EL (cell line): Measurements from ENCODE around the gene CLNK.

Experiments used
- DNase-seq: peaks from one replicate; pipeline ENCODE4 v3.0.0-alpha.2; 2016

The CLNK gene, protein sequence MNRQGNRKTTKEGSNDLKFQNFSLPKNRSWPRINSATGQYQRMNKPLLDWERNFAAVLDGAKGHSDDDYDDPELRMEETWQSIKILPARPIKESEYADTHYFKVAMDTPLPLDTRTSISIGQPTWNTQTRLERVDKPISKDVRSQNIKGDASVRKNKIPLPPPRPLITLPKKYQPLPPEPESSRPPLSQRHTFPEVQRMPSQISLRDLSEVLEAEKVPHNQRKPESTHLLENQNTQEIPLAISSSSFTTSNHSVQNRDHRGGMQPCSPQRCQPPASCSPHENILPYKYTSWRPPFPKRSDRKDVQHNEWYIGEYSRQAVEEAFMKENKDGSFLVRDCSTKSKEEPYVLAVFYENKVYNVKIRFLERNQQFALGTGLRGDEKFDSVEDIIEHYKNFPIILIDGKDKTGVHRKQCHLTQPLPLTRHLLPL

DNA sequence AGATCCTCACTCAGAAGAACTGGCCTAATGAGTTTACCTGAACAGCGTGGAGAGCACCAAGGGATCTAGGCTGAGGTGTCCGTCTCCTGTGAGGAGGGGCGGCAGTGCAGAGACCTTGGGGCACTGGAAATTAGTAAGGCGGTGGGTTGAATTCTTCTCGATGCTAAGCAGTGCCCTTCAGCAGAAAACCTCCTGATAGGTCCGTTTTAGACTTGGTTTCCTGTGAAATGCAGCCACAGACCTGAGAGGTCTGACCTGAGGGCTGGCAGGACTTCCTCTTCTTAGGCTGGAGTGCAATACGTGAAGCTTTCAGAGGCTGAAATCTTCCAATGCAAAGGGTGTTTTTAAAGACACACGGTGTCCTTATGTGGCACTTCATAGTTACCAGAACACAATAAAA lies at the start of gene CLNK:
TSS of gene CLNK (minus strand) at position 138 of the 400 bp plus-strand sequence. CDS start 16,899 bp downstream, outside the sequence.
- no peak for DNase-seq

DNA sequence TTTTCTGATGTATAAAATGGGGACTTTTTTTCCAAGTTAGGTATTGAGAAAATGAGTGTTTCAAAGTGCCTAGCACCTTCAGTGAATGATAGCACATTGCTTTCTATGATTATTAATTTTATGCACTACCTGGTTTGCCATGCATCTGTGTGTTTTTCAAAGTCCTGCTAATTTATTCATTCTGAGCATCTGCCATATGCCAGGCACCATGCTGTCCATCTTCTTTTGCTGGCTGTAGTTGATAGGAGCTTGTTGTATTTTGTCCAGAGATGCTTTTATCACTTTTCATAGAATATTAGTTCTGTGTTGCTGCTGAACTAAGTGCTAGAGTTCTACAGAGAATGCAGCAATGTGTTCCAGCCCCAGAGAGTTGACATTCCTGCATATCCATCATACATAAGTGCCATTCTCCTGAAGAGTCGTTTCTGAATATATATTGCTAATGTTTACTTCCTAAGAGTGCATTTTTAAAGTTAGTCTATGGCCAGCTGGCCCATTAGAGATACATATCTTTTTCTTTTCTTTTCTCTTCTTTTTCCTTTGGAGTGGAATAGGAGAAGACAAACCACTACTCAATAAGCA lies 49.0 kb upstream of the CLNK start:
- no peak for DNase-seq

DNA sequence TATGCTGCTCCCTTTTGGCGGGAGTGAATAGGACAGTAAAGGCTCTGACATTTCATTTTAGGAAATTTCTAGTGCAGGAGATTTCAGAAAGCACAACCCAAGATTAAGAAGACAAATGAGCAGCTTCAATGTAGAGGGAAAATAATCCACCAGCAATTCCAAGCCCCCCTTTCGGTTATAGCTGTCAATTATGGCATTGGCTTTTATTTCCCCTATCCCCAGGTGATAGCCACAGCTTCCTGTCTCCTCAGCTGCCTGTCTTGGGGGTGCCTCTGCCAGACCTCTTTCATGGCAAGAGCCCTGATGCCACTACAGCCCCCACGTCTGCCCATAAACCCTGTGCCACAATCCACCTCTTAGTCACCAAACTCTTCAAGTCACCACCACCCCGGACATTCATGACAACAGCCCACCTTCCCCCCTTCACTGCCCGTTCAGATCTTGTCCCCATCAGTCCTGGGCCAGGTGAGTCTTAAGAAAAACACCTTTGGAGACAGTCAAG lies 48.4 kb upstream of the CLNK start:
- DNase-seq: no peak

DNA sequence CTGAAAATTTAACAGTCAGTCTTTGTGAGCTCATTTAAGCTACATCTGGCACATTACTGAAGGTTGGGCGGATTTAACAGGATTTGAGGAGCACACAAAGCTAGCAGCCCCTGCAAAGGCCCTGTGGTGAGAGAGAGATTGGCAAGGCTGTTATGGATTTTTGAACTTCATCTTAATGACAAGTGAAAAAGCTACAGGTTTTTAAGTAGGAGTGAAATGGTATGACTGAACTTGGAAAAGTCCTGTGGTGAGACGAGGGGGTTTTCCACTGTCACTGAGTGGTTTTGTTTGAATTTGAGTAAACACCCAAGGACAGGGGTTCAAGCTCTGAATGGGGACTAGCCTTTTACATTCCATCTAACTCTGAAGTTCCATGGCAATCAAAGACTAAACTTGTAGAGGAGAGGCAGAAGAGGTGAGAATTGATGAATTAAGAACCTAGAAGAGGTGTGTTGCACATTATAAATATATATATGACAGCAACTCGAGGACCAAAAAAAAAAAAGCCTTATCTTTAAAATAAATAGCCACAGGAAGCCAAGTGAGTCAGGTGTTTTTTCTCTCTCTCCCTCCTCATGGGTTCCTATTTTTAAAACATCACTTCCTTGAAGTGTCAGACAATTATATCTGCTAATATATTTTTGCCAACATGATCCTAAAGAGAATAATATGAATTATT lies 47.8 kb upstream of the CLNK start:
- no peak for DNase-seq

DNA sequence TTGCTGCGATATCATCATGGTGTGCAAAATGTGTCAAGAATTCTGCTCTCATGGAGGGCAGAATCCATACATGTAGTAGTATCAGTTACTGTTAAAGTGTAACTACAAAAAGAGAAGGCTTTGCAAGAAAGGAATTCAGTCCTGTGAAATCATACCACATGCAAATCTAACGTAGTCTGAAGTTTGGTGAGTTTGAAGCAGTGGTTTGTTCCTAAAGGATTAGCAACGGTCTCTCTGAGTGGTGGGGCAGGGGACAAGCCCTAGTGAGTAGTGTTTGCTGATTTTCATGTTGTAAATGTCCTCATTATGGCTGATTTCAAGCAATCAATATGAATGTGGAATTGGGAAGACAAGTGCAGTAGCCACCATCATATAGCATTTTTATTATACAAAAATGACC lies 47.1 kb upstream of the CLNK start:
- DNase-seq: no peak

DNA sequence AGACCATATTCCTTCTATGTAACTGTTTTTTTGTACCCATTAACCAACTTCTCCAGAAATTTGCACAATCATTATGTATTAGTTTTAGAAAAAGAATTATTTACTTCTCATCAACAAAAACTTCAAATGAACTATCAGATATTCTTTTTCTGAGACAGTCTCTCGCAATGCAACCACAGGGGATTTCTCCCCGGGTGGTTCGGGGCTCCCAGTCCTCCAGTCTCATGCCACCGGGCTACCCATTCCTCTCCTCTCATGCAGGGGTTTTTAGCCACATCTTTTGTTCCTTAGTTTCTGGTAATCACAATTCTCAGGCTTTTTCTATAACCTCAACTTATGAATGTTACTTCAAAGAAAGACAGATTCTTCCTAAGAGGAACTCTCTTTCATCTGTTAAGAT lies 46.6 kb upstream of the CLNK start:
- no peak for DNase-seq

DNA sequence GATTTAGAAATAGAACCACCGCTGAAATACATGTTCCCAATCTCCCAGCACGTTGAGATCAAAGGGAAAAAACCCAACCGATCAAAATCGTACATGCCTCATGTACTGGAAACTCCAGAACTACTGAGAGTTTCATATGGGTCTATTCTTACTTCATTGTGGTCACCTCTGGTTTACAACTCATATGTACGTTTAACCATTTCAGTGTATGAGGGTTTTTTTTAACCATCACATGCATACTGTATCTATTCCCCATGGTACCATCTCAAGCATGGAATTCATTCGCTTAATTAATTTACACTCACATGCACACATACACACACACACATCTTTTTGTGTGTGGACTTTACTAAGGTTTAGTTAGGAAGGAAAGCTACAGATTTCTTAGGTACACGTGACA lies 46.0 kb upstream of the CLNK start:
- DNase-seq: no peak

DNA sequence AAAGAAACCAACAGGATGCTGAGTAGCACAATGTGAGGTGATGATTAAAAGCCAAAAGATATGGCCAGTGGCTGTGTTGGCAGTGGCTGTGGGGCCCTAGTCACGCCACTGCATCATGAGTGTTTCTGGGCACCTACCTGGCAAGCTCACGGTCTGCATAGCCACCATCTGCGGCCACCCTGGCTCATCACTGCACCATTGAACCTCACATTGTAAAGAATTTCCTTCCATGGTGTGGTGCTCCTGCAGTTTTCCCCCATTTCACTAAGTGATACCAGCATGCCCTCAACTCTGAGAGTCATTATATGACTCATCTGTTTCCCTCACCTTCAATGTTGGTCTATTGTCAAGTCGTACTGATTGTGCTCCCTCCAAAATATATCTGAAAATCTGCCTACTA lies 45.5 kb upstream of the CLNK start:
- DNase-seq: no peak

DNA sequence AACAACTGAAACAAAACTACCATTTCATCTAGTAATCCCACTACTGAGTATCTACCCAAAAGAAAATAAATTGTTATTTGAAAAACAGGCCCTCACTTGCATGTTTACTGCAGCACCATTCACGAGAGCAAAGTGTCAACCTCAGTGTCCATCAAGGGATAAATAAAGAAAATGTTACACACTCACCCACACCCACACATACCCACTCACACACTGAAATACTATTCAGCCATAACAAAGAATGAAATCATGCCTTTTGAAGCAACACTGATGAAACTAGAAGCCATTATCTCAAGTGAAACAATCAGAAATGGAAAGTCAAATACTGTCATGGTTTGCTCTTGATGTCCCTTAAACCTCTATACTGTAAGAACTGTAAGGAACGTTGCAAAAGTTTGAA lies 44.8 kb upstream of the CLNK start:
- DNase-seq: no peak

DNA sequence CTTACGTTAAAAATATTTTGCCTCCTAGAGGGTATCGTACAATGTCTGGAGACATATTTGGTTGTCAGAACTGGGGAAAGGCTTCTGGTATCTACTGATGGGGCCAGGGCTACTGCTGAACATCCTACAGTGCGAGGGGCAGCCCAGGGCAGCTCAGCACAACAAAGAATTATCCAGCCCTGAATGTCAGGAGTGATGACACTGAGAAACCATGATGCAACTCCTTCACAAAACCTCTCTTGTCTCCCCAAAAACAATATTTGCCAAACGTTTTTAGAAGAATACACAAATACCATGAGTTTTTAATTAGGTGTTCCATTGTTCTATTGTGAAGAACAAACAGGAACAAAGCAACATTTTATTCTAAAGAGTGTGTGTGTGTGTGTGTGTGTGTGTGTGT lies 43.4 kb upstream of the CLNK start:
- DNase-seq: no peak

DNA sequence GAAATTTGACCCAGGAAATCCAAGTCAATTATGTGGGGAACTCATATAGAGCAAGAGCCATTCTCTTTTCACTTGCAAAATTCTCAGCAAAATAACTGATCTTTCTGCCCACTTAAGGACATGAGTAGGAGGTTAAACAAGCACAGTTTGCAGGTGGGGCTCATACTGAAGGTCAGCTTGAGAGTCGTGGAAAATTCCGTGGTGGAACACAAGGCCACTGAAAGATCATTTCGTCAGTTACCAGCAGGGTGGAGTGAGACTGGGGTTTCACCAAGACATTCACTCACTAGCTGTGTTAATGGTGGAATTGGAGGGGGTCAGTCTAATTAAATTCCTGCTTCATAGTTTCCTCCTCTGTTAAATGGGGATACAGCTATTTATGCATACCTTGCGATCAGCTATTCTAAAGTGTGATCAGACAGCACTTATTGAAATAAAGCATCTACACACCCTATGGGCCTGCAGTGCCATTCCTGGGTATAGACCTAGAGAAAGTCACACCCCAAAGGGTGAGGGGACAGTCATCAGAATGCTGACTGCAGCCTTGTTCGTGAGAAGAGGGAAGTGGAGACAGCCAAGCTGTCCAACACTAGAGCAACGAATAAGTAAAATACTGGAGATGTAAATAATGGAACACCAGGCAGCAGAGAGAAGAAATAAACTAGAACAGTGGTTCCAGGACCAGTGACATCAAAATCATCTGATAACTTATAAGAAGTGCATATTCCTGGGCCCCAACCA lies 42.7 kb upstream of the CLNK start:
- no peak for DNase-seq

DNA sequence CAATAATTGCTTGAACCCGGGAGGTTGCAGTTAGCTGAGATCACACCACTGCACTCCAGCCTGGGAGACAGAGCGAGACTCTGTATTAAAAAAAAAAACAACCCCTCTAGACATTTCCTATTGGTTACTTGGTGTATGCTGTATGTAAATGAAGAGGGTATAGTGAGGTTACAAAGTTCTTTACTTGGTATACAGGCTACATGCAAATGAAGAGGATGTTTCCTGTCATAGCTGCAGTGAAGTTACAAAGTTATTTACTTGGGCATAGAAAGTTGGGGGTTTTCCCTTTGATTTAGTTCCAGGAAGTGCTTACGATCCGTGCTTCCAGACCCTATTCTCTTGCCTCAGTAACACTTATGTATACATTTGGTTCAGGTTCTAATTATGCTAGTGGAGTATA lies 38.4 kb upstream of the CLNK start:
- DNase-seq: no peak

DNA sequence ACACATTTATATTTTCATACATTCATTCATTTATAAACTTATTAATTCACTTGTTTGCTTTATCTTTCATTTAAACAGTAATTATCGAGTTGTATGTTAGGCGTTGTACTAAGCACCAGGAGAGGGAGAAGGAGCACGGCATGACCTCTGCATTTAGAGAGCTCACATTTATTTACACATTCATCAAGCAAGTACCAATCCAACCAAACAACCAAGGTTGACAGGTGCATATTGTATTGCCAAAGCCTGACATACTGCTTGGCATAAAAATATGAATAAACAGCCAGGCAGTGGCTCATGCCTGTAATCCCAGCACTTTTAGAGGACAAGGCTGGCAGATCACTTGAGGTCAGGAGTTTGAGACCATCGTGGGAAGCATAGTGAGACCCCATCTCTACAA lies 37.0 kb upstream of the CLNK start:
- DNase-seq: no peak

DNA sequence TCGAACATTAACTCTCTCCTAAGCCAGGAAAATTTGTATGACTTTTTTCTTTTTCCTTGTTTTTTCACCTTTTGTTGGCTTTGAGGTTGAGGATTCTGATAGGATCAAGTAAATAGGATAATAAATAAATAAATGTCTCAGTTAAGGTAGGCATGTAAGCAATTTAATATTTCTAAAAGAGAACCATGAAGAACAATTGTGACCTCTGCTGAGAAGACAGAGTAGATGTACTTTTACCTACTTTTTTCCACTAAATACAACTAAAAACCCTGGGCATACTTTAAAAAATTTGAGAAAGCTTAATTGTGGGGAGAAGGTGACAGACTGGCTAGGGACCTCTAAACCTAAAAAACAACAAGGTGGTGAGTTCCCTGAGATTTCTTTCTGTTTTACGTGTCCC lies 31.6 kb upstream of the CLNK start:
- no peak for DNase-seq

DNA sequence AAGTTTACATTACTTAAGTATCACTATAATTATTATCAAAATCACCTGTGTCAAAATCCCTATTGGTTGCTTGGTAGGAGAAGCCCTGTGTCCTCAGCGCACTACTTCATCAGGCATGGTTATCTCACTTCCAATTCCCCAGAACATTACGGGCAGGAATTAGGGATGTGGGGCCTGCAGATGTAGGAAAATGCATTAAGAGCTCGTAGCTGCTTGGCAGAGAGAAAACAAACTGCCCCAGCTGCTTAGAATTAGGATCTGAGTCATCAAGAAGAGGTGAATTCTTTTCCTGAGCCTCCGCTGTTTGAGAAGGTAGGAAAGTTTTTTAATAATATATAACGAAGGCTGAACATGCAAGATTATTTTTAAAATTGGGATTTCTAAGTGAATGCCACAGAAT lies 31.1 kb upstream of the CLNK start:
- no peak for DNase-seq

DNA sequence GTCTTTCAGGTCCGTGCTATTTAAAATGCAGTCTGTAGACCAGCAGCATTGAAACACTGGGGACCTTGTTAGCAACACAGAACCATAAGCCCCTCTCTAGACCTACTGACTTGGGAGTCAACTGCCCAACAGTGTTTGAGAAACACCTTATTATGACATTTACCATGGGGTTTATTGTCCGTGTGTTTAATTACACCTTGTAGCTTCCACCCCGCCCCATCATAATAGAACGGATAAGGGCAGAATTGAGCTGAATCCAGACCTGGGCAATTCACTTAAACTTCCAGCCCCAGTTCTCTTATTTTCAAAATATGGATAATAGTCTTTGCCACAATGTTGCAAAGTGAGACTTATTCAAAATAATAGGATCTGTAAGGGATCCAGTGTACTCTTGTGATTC lies 30.6 kb upstream of the CLNK start:
- DNase-seq: no peak

DNA sequence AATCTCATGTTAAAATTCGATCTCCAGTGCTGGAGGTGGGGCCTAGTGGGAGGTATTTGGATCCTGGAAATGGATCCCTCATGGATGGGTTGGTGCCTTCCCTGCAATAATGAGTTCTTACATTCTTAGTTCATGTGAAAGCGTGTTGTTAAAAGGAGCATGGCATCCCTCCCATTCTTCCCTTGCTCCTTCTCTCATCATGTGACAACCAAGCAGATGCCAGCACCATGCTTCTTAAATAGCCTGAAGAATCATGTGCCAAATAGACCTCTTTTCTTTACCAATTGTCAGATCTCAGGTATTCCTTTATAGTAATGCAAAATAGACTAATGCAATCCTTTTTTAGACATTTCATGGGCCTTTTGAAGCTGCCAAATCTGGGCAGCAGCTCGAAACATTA lies 29.0 kb upstream of the CLNK start:
- DNase-seq: no peak

DNA sequence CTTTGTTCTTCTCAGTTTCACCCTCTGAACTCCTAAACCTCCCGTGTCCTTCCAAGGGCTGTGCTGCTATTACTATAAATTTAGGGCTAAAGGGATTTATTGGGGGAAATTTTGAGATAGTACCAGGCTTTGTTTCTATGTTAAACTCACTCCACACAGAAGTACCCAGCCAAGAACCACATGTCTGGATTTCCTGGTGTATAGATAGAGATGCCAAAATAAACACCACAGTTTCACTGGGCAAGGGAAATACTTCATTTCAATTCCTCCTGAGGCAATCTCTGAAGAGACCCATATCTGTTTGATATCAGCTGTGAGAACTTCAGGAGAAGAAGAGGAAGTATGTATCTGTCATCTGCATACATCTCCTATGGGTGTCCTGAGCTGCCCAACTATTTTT lies 21.7 kb upstream of the CLNK start:
- no peak for DNase-seq

DNA sequence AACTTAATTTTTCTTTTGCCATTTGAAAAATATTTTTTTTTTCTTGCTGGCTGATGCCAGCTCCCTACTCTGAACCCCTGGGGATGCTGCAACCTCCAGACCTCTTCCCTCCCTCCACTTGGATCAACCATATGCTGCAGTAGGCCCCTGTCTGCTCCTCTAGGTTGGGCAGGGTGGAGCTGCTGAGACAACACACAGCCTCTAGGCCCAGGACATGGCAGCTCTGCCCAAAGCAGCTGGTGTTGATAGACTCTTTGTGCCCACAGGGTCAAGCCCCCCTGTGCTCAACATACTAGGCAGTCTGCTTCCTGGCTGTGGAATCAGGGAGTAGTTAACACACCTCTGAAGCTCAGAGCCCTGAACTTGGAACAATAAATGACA lies 19.9 kb upstream of the CLNK start:
- no peak for DNase-seq

DNA sequence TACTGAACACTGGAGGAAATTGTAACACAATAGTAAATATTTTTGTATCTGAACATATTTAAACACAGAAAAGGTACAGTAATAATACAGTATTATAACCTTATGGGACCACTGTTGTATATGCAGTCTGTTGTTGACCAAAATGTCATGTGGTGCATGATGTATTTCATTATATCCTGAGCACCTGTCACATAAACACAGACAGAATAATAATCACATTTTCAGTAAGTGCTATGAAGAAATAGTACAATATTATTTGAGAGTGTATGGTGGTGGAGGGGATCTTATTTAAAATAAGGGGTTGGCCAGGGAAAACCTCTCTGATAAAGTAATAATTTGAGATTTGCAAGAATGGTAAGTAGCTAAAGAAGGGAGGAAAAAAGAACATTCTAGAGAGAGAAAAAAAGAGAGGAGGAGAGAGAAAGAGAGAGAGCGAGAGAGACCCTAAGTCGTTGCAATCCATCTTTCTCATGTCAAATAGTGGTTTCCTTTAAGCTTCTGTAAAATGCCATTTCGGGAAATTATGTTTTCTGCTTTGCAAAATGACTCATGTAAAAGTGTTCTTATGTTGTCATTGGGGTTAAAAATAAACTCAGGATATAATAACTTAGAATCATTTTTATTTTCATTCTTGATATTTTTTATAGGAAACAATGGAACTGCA lies 19.3 kb upstream of the CLNK start:
- DNase-seq: no peak

DNA sequence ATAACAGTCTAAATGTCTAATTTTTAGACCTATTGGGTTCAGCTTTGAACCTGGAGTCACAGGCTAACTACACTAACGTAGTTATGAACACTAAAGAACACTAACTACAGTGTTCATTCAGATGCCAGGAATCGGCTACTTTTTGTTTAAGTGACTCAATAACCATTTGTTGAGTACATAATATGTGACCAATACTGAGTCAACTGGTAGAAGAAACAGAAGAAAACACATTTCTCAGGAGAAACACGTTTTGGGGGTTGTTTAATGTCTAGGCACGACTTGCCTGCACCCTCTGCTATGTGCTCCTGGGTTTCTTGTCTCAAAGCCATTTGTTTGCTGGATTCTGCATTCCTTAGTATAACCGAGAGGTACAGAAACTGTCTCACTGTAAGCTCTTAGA lies 18.6 kb upstream of the CLNK start:
- no peak for DNase-seq

DNA sequence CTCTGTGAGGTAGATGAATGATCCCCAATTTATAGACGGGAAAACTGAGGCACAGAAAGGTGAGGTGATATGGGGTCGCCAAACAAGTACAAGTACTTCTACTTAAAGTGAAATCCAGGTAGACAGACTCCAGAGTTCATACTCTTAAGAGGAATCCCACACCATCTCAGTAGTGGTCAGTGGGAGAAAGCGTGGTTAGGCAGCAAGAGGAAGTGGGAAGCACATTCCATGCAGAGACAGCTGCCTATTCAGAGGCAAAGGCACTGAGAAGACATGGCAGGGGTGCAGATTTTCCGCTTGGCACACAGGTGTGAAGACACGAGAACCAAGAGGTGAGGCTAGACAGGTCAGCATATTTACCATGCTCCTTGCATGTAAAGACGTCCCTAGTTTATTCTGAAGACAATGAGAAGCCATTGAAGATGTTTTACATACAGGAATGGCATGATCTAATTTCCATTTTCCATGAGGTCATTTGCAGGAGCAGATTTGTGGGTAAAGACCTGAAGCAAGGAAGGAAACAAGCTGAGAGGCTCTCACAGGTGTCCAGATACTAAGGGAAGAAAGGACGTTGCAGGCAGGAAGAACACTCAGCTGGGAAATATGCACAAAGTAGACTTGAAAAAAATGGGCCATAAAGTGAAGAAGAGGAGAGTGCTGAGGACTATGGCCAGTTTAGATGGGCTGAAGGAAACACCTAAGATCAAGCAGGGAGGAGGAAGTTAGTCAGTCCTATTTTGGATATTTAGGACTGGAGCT lies 17.3 kb upstream of the CLNK start:
- no peak for DNase-seq
